Stomach (tissue), 4 donors: ENCODE data around the gene FYCO1.

Experiments
- CTCF ChIP-seq, 7 experiments: fragments of 450-650 bp in 4 of 7; fragments of 200-600 bp in 3 of 7; sonication (generic) in 3 of 7; IDR thresholded peaks; one replicate each; pipeline ENCODE4 v1.5.1; 2016 to 2019; ENCODE audit warnings: antibody characterized with exemption in 7 of 7, control low read depth in 2 of 7, mild to moderate bottlenecking in 1 of 7
- EP300 ChIP-seq: sonication (generic); formaldehyde crosslinking; IDR thresholded peaks from one replicate; pipeline ENCODE4 v1.6.1; 2017; ENCODE audit warnings: antibody characterized with exemption
- POLR2A ChIP-seq, 4 donors: fragments of 450-650 bp; IDR thresholded peaks; one replicate each; pipeline ENCODE4 v1.6.1; 2016; ENCODE audit warnings: antibody characterized with exemption in 4 of 4, control low read depth in 2 of 4, mild to moderate bottlenecking in 1 of 4, moderate library complexity in 1 of 4
- POLR2AphosphoS5 ChIP-seq, 3 donors: sonication (generic); formaldehyde crosslinking; IDR thresholded peaks; one replicate each; pipeline ENCODE4 v1.6.1; 2016; ENCODE audit warnings: antibody characterized with exemption in 3 of 3

GRCh38 chr3:45892161-45892560 is 103.5 kb downstream of the FYCO1 start:
- no peak for TF ChIP-seq CTCF (IDR thresholded peaks at IDR 0.05)
- no peak for TF ChIP-seq POLR2AphosphoS5 (IDR thresholded peaks at IDR 0.05)
- TF ChIP-seq POLR2A (IDR thresholded peaks at IDR 0.05) = no peak
- TF ChIP-seq EP300 = no peak
